WTC11 (cell line): ENCODE results near the gene ADAM33. TPM values are rescaled to one million over a fixed set of nuclear protein-coding genes. Genes with fewer than 3 reads are reported as not detected.

Experiments
- ATAC-seq: fragments of 200-7000 bp; cut with Tn5 transposase; 2 replicates; pipeline ENCODE4 v1.10.0; 2021; ENCODE audit warnings: mild to moderate bottlenecking, moderate library complexity
- CTCF ChIA-PET: fragments of 300-600 bp; sonication (Branson Sonifier 250); formaldehyde crosslinking; loops from one replicate; lab custom pipeline; 2021; ENCODE audit warnings: antibody characterized with exemption; lab: Charles Lee
- POLR2A ChIA-PET: fragments of 350-600 bp; sonication (Branson Sonifier 250); formaldehyde crosslinking; loops from one replicate; lab custom pipeline; 2021; ENCODE audit warnings: antibody characterized with exemption; lab: Charles Lee
- DNase-seq: peaks from one replicate; pipeline ENCODE4 v3.0.0; 2021; ENCODE audit warnings: low spot score
- H3K27ac Mint-ChIP-seq: 2 replicates; pipeline ENCODE4 v1.8.0; 2021; ENCODE audit warnings: mixed read lengths
- H3K27me3 Mint-ChIP-seq: 2 replicates; pipeline ENCODE4 v1.8.0; 2021; ENCODE audit warnings: low read depth, mild to moderate bottlenecking, moderate library complexity, mixed read lengths
- H3K36me3 Mint-ChIP-seq: 2 replicates; pipeline ENCODE4 v1.8.0; 2021; ENCODE audit warnings: mixed read lengths
- H3K4me1 Mint-ChIP-seq: 2 replicates; pipeline ENCODE4 v1.8.0; 2022; ENCODE audit warnings: mixed read lengths
- H3K4me3 Mint-ChIP-seq: 2 replicates; pipeline ENCODE4 v1.8.0; 2021; ENCODE audit warnings: mild to moderate bottlenecking, moderate library complexity, mixed read lengths
- H3K9me3 Mint-ChIP-seq: 2 replicates; pipeline ENCODE4 v1.8.0; 2021; ENCODE audit warnings: mixed read lengths
- ATF1 ChIP-seq: sonication (generic); formaldehyde crosslinking; IDR thresholded peaks from 2 replicates; pipeline ENCODE4 v1.8.1; 2023; ENCODE audit warnings: mild to moderate bottlenecking, moderate library complexity, missing genetic modification reagents
- EMX1 ChIP-seq: fragments of 250-450 bp; sonication (Bioruptor Pico); IDR thresholded peaks from 2 replicates; pipeline ENCODE4 v1.8.0; 2021; ENCODE audit warnings: mild to moderate bottlenecking
- GABPB1 ChIP-seq: sonication (generic); formaldehyde crosslinking; IDR thresholded peaks from 2 replicates; pipeline ENCODE4 v1.8.1; 2023; ENCODE audit warnings: mild to moderate bottlenecking, missing genetic modification reagents
- GTF2I ChIP-seq: fragments of 250-450 bp; sonication (Bioruptor Pico); conservative IDR thresholded peaks from 2 replicates; pipeline ENCODE4 v1.4.0; 2021; ENCODE audit warnings: mild to moderate bottlenecking
- HMGXB4 ChIP-seq: sonication (generic); formaldehyde crosslinking; IDR thresholded peaks from 2 replicates; pipeline ENCODE4 v1.8.1; 2023; ENCODE audit warnings: mild to moderate bottlenecking, moderate library complexity, missing genetic modification reagents
- JAZF1 ChIP-seq: fragments of 250-450 bp; sonication (Bioruptor Pico); IDR thresholded peaks from 2 replicates; pipeline ENCODE4 v1.9.0; 2021; ENCODE audit warnings: moderate library complexity, mild to moderate bottlenecking, inconsistent platforms
- NFYB ChIP-seq: sonication (generic); formaldehyde crosslinking; conservative IDR thresholded peaks from 2 replicates; pipeline ENCODE4 v1.8.0; 2022; ENCODE audit warnings: low read depth, missing genetic modification reagents
- NR2C2 ChIP-seq: sonication (generic); formaldehyde crosslinking; IDR thresholded peaks from 2 replicates; pipeline ENCODE4 v1.8.0; 2022; ENCODE audit warnings: mild to moderate bottlenecking, missing genetic modification reagents
- NR3C1 ChIP-seq: sonication (generic); formaldehyde crosslinking; conservative IDR thresholded peaks from 2 replicates; pipeline ENCODE4 v1.8.1; 2023; ENCODE audit warnings: low read depth, mild to moderate bottlenecking, missing genetic modification reagents
- OVOL2 ChIP-seq: fragments of 250-450 bp; sonication (Bioruptor Pico); IDR thresholded peaks from 2 replicates; pipeline ENCODE4 v1.9.0; 2021; ENCODE audit warnings: mild to moderate bottlenecking, borderline replicate concordance
- SP1 ChIP-seq: sonication (generic); formaldehyde crosslinking; conservative IDR thresholded peaks from 2 replicates; pipeline ENCODE4 v1.8.1; 2022; ENCODE audit warnings: missing genetic modification reagents
- TEAD1 ChIP-seq: sonication (generic); formaldehyde crosslinking; IDR thresholded peaks from 2 replicates; pipeline ENCODE4 v1.8.0; 2022; ENCODE audit warnings: mild to moderate bottlenecking, missing genetic modification reagents
- ZBTB21 ChIP-seq: sonication (generic); formaldehyde crosslinking; IDR thresholded peaks from 2 replicates; pipeline ENCODE4 v1.8.1; 2023; ENCODE audit warnings: mild to moderate bottlenecking, missing genetic modification reagents, borderline replicate concordance
- ZMAT4 ChIP-seq: fragments of 250-450 bp; sonication (Bioruptor Pico); IDR thresholded peaks from 2 replicates; pipeline ENCODE4 v1.9.0; 2021; ENCODE audit warnings: mild to moderate bottlenecking
- ZNF138 ChIP-seq: sonication (generic); formaldehyde crosslinking; conservative IDR thresholded peaks from 2 replicates; pipeline ENCODE4 v1.8.1; 2022; ENCODE audit warnings: mild to moderate bottlenecking, moderate library complexity, missing genetic modification reagents
- ZNF396 ChIP-seq: fragments of 250-450 bp; sonication (Bioruptor Pico); IDR thresholded peaks from 2 replicates; pipeline ENCODE4 v1.8.0; 2021; ENCODE audit warnings: mild to moderate bottlenecking, moderate library complexity, borderline replicate concordance
- ZNF532 ChIP-seq: fragments of 250-450 bp; sonication (Bioruptor Pico); IDR thresholded peaks from 2 replicates; pipeline ENCODE4 v1.9.0; 2021; ENCODE audit warnings: mild to moderate bottlenecking, borderline replicate concordance
- total RNA-seq: library from RNA; stranded (reverse); gene quantifications from 3 replicates; pipeline ENCODE4 v1.2.3, GENCODE V29; 2021

Gene ADAM33
- total RNA-seq, 1 experiment from 2014 or later = 5.3 TPM

GRCh38 chr20:3673221-3674070 is 8.4 kb downstream of the ADAM33 start:
- POLR2A ChIA-PET = no interaction called here
- no peak overlapping the region for H3K27ac Mint-ChIP-seq
- no peaks in the 10 kb centered on the region for H3K9me3 Mint-ChIP-seq
- H3K27me3 Mint-ChIP-seq = peaks cover 40% of the 10 kb centered on the region
- H3K4me1 Mint-ChIP-seq = peaks cover 22% of the 10 kb centered on the region
- peak overlapping the region; percentile 60 for H3K4me3 Mint-ChIP-seq
- no peak for TF ChIP-seq ZNF396 (CRISPR knock-in tag)
- no peak for TF ChIP-seq ZNF138
- TF ChIP-seq JAZF1 (CRISPR knock-in tag) = no peak
- no peak for TF ChIP-seq ATF1 (CRISPR knock-in tag)
- no peak for TF ChIP-seq OVOL2 (CRISPR knock-in tag)
- no peak for TF ChIP-seq NR3C1
- no peak for TF ChIP-seq TEAD1 (CRISPR knock-in tag)
- TF ChIP-seq ZBTB21 (CRISPR knock-in tag) = no peak
- TF ChIP-seq EMX1 (CRISPR knock-in tag) = no peak
- TF ChIP-seq ZNF532 (CRISPR knock-in tag) = no peak
- TF ChIP-seq NFYB = no peak
- TF ChIP-seq GTF2I (CRISPR knock-in tag) = no peak
- TF ChIP-seq NR2C2 (CRISPR knock-in tag) = no peak
- no peak for TF ChIP-seq ZMAT4 (CRISPR knock-in tag)
- TF ChIP-seq, all 79 proteins: peak for 0
- CTCF ChIA-PET = interaction anchor here (0.5 to 6.4 kb wide), 10 partner anchors 23 to 533 kb away, joined by 3 to 56 read pairs (median 4); partner anchors contain the start of genes HSPA12B, SIGLEC1 and SPEF1
- H3K36me3 Mint-ChIP-seq = no peaks in the 10 kb centered on the region
- no peak for DNase-seq
- ATAC-seq = no peak

- H3K27ac Mint-ChIP-seq = no peak overlapping the region
- peaks cover 40% of the 10 kb centered on the region for H3K27me3 Mint-ChIP-seq
- ChIA-PET CTCF (interaction anchor here (0.7 to 6.4 kb wide), 10 partner anchors 10 to 109 kb away, joined by 3 to 56 read pairs (median 10); partner anchors contain the start of genes ADISSP, GFRA4 and SIGLEC1), POLR2A (no interaction called here)
- H3K36me3 Mint-ChIP-seq = no peaks in the 10 kb centered on the region
- peak; percentile 36 for ATAC-seq
- H3K4me1 Mint-ChIP-seq = peaks cover 22% of the 10 kb centered on the region
- DNase-seq = peak; percentile 55
- H3K9me3 Mint-ChIP-seq = no peaks in the 10 kb centered on the region
- H3K4me3 Mint-ChIP-seq = peak overlapping the region; percentile 60
- TF ChIP-seq SP1 (CRISPR knock-in tag) (0 out of 2 replicates have a peak, but pooled peaks have one; percentile 13), HMGXB4 (CRISPR knock-in tag) (peak; percentile 85), GABPB1 (CRISPR knock-in tag) (no peak)
- TF ChIP-seq, all 79 proteins: peak for 2
Observed at GRCh38 chr20:3672547-3673171, 9.2 kb downstream of the ADAM33 start.
